Measurements from ENCODE around the gene AGPS.

GRCh38 chr2:177399376-177399775 lies 6.8 kb downstream of the AGPS start:
- TF ChIP-seq CTCF (IDR thresholded peaks at IDR 0.05) = no peak
- no peak for TF ChIP-seq POLR2A (IDR thresholded peaks at IDR 0.05)

All from heart left ventricle (tissue), 13 donors.